ENCODE data around the gene RHBDD2. TPM values are rescaled to one million over a fixed set of nuclear protein-coding genes. Genes with fewer than 3 reads are reported as not detected.

Gene RHBDD2
- total RNA-seq, 4 donors from 2014 or later, result 27.0 to 38.2 (median 33.5) TPM

DNA sequence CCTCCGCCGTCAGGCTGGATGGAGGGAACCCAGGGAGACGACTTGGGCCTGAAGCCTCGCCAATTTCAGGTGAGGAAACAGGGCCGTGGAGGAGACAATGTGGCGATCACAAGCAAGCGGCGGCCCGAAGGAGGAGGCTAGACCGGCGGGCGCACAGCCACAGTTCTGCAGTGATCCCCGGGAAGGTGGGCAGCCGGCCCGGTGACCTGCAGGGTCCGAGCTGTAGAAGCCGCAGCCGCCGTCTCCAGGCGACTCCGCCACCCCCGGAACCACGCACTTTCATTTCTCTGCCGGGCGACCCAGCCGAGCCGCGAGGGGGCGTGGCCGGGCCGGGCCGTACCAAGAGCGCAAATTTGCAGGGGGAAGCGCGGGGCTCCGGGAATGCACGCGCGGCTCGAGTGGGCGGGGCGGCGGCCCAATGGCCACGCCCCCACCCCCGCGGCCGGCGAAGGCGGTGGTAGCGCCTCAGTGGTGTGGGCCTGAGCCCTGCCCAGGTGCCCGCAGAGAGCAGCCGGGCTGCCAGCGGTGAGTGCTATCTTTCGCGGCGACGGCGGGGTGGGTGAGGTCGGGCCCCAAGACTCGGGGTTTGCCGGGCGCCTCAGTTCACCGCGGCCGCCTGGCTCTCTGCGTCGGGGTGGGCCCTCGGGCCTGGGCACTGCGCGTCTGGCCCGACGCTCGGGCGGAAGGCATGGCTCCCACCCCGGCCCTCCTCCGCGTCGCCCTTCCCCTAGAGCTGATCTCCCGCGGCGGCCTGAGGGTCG is 36.0 kb downstream of the RHBDD2 start, which contains the start of gene POR:
POR (plus strand) TSS at position 501 of the 761 bp plus-strand sequence. CDS start 38,847 bp downstream, outside the sequence.
- Histone ChIP-seq H3K4me3 (peak within 1 kb of the TSS; percentile 93 to 100 (median 96)), H3K4me1 (peaks cover 11 to 47% (median 12%) of the 10 kb centered on the region in 3 donors), H3K9me3 (no peaks in the 10 kb centered on the region), H3K27ac (peak within 1 kb of the TSS; percentile 93 to 98 (median 94)), H3K27me3 (no peaks in the 10 kb centered on the region), H3K36me3 (no peaks in the 10 kb centered on the region)
- intact Hi-C loops (cut with DNase I), result no loop called here
- DNase-seq, result peak; percentile 61
- TF ChIP-seq, protein P1, sequence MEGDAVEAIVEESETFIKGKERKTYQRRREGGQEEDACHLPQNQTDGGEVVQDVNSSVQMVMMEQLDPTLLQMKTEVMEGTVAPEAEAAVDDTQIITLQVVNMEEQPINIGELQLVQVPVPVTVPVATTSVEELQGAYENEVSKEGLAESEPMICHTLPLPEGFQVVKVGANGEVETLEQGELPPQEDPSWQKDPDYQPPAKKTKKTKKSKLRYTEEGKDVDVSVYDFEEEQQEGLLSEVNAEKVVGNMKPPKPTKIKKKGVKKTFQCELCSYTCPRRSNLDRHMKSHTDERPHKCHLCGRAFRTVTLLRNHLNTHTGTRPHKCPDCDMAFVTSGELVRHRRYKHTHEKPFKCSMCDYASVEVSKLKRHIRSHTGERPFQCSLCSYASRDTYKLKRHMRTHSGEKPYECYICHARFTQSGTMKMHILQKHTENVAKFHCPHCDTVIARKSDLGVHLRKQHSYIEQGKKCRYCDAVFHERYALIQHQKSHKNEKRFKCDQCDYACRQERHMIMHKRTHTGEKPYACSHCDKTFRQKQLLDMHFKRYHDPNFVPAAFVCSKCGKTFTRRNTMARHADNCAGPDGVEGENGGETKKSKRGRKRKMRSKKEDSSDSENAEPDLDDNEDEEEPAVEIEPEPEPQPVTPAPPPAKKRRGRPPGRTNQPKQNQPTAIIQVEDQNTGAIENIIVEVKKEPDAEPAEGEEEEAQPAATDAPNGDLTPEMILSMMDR (IDR thresholded peaks at IDR 0.05), result peak in 5 of 6 experiments; percentile 26 to 55 (median 38)
- peak in 3 of 4 donors; percentile 79 to 99 (median 99) for TF ChIP-seq POLR2A (IDR thresholded peaks at IDR 0.05)
- WGBS, 2 donors, result 0% methylated on average over 1 of the region's 82 CpGs; no CpG with 5 or more reads in 1 of the 2 donors

DNA sequence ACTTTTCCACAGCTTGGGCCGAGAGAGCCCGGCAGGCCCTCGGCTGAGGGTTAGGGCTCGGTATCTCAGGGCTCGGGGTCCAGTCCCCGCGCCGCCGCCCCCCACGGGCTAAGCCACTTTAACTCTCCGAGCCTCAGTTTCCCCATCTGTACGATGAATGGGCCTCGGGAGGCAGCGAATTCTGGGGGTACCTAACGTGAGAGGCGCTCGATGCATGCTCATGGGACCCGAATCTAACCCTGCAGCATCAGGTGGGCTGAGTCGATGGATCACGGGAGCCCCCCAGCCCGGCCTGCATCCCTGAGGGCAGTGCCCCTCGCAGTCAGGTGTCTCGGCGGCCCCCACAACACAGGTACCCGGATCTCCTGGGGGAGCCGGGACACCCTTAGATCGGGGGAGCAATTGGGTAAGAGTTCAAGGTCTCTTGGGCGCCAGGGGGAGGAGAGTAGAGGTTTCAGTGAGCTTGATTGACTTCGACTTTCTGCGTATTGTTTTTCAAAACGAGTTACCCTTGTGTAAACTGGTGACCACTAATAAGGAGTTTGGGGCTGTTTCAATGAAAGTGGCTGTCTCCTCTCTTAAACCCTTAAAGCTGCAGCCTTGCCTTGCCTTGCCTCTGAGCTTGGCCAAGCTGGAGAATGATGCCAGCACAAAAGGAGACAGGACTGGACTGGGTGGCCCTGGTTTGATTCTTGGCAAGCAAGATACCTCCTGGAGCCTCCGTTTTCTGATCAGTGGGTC is 36.8 kb downstream of the RHBDD2 start:
- Histone ChIP-seq H3K4me3 (peak overlapping the region; percentile 93 to 100 (median 96)), H3K27me3 (no peaks in the 10 kb centered on the region), H3K9me3 (no peaks in the 10 kb centered on the region), H3K36me3 (no peaks in the 10 kb centered on the region), H3K4me1 (peaks cover 11 to 54% (median 17%) of the 10 kb centered on the region in 3 donors), H3K27ac (peak overlapping the region; percentile 93 to 98 (median 94))
- TF ChIP-seq POLR2A (IDR thresholded peaks at IDR 0.05), result no peak
- TF ChIP-seq, protein P1 (IDR thresholded peaks at IDR 0.05), result peak in 1 of 6 experiments; percentile 4
- intact Hi-C loops (cut with DNase I), result no loop called here
- DNase-seq, result no peak
- WGBS, 2 donors, result 2% methylated on average over 9 to 13 of the region's 32 CpGs

- intact Hi-C loops (cut with DNase I), result no loop called here
- peaks cover 11 to 57% (median 20%) of the 10 kb centered on the region in 3 donors for H3K4me1 ChIP-seq
- H3K27ac ChIP-seq, result peak overlapping the region; percentile 93 to 98 (median 94)
- H3K4me3 ChIP-seq, result peak overlapping the region; percentile 93 to 100 (median 96)
- no peaks in the 10 kb centered on the region for H3K27me3 ChIP-seq
- WGBS, 2 donors, result 62 to 71% methylated on average over 4 to 5 of the region's 5 CpGs
- TF ChIP-seq, protein P1 (IDR thresholded peaks at IDR 0.05), result no peak
- H3K36me3 ChIP-seq, result no peaks in the 10 kb centered on the region
- no peak for DNase-seq
- no peaks in the 10 kb centered on the region for H3K9me3 ChIP-seq
These were observed 37.4 kb downstream of the RHBDD2 start for GRCh38 chr7:75916259-75916658.

DNA sequence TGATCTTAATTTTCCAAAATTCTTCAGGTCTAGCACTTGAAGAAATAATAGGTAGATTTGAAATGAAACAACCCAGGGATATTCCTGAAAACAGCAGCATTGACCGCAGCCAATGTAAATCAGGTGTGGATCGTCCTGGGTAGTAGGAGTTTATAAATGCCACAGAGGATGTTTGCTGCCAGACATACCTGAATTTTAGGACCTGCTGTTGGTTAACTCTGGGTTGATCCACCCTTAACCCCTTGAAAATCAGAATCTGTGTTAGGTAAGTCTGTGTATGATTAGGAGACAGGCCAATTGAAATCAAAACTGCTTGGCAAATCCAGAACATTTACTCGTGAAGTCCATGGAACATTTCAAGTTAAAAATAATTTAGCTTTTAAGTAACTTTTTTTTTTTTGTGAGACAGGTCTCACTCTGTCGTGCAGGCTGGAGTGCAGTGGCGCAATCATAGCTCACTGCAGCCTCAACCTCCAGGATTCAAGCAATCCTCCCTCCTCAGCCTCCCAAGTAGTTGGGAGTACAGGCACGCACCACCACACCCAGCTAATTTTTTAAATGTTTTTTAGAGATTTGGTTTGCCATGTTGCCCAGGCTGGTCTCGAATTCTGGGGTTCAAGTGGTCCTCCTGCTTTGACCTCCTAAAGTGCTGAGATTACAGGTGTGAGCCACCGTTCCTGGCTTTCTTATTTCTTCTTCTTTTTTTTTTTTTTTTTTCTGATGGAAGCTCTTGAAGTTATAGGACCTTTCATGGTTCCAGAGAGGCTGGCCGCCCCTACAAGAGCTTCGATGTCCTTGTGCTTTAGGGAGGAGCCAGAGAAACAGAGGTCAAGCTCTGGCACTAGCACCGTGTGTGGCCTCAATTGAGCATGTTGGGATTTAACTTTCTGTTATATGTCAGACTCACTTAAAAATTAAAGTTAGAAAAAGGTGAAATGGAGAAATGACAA is 38.1 kb downstream of the RHBDD2 start:
- H3K4me3 ChIP-seq, result peak overlapping the region in 1 of 4 donors; percentile 99
- H3K36me3 ChIP-seq, result no peaks in the 10 kb centered on the region
- WGBS, 2 donors, result 86 to 91% methylated on average over 9 to 10 of the region's 11 CpGs
- no peaks in the 10 kb centered on the region for H3K27me3 ChIP-seq
- H3K9me3 ChIP-seq, result no peaks in the 10 kb centered on the region
- intact Hi-C loops (cut with DNase I), result no loop called here
- H3K4me1 ChIP-seq, result peaks cover 11 to 63% (median 20%) of the 10 kb centered on the region in 3 donors
- DNase-seq, result no peak
- TF ChIP-seq POLR2A (IDR thresholded peaks at IDR 0.05), result no peak
- TF ChIP-seq, protein P1 (IDR thresholded peaks at IDR 0.05), result no peak
- peak overlapping the region in 1 of 4 donors; percentile 94 for H3K27ac ChIP-seq
